NCI-H82 treated with DMSO at 0.1 percent for 48 hours (cell line): ENCODE measurements around the gene COBL.
A peak's percentile ranks its signal among the peaks of the same experiment; 100 is the strongest.

Source experiments
- DNase-seq: peaks from one replicate; lab custom pipeline; 2025; ENCODE audit not compliant: unreplicated experiment; lab: John Stamatoyannopoulos, UW

COBL gene, protein sequence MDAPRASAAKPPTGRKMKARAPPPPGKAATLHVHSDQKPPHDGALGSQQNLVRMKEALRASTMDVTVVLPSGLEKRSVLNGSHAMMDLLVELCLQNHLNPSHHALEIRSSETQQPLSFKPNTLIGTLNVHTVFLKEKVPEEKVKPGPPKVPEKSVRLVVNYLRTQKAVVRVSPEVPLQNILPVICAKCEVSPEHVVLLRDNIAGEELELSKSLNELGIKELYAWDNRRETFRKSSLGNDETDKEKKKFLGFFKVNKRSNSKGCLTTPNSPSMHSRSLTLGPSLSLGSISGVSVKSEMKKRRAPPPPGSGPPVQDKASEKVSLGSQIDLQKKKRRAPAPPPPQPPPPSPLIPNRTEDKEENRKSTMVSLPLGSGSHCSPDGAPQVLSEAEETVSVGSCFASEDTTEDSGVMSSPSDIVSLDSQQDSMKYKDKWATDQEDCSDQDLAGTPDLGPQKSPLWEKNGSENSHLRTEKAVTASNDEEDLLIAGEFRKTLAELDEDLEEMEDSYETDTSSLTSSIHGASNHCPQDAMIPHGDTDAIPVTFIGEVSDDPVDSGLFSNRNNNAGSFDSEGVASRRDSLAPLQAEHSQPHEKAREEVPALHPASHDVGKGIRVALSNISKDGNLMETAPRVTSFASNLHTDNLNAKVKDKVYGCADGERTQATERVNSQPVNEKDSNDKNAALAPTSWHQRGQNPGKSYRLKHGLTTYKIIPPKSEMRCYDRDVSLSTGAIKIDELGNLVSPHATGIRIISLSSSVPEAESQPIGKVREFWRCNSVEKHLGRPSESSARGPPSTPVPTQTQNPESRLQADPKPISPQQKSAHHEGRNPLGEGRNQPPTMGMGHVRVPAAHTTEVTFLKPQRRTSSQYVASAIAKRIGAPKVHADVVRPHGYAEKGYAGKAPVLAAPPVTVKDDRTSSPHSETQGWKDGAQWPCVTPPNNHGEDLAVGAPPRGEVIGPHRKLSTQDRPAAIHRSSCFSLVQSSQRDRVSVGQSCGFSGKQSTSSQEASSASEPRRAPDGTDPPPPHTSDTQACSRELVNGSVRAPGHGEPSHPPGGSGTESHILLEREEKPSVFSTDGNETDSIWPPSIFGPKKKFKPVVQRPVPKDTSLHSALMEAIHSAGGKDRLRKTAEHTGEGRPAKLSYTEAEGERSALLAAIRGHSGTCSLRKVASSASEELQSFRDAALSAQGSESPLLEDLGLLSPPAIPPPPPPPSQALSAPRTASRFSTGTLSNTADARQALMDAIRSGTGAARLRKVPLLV

DNA sequence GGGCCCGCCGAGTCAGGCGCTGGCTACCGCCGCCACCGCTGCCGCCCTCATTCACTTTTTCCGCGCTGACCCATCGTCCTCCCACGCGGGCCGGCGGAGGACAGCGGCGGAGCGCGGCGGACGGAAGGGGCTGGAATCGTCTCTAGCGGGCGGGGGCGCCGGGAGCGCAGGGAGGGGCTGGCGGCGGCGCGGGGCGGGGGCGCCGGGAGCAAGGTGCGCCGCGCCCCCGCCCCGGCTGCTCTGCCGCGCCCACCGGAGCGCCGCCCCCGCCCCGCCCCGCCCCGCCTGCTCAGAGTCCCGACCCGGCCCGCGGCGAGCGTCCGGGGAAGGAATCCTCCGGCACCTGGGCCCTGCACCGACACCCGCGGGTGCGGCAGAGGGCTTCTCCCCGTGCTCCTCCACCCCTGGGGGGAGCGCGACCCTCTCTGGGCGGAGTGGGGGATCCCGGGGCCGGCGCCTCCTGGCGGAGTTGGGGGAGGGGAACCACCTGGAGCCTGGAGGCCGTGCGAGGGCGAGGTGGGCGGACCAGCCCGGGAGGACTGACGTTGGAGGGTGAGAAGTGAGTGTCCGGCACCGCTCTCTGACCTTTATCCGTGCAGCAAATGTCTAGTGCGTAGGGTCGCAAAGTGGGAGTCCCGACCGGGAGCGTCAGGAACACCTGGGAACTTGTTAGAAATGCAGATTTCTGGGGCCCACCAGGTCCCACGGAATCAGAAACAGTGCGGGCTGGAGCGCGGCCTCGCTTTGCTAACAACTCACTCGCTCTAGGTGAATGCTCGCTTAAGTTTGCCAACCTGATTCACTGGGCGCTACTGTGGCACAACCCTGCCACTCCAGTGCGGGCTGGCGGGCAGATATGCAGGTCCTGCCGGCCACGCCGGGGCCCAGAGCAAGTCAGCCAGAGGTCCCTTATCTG, at the start of gene COBL:
Gene COBL (minus strand): TSS at position 144 of the 916 bp plus-strand sequence. CDS start 176 bp downstream, outside the sequence.
- DNase-seq: no peak

DNA sequence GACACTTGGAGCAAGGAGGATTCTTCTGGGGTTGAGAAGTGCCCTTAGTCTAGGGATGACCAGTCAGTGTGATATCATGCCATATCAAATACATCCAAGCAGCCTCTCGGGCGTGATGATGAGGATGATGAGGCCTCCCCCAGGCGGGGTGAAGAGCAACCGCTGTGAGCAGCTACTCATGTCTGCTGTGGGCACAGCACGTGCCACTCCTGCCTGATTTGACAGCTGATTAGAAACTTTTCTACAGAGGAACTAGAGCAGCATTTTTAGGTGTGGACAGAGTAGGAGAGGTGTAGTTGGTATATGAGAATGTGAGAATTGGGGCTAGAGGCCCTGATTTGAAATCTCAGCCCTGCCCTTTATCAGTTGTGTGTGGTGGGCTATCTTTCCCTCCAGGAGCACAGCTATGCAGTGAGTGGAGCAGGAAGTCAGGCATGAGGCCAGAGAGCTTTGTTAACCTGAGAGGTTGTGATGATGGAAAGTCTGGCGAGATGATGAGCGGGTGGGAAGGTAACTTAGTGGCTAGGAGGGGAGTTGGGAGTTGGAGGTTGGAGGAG, 49.6 kb upstream of the COBL start:
- DNase-seq: no peak

DNA sequence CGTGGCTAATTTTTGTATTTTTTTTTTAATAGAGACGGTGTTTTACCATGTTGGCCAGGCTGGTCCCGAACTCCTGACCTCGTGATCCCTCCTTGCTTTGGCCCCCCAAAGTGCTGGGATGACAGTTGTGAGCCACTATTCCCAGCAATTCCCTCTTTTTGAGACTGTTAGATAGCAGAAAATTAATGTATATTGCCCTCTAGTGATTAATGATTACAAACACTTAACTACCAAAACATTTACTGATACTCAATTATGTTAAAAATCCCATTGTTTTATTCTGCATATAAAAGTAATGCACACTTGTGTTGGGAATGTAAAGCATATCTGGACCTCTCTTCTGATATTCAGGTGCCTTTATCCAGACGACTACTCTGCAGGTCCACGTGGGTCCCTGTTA, 41.2 kb upstream of the COBL start:
- DNase-seq: no peak

DNA sequence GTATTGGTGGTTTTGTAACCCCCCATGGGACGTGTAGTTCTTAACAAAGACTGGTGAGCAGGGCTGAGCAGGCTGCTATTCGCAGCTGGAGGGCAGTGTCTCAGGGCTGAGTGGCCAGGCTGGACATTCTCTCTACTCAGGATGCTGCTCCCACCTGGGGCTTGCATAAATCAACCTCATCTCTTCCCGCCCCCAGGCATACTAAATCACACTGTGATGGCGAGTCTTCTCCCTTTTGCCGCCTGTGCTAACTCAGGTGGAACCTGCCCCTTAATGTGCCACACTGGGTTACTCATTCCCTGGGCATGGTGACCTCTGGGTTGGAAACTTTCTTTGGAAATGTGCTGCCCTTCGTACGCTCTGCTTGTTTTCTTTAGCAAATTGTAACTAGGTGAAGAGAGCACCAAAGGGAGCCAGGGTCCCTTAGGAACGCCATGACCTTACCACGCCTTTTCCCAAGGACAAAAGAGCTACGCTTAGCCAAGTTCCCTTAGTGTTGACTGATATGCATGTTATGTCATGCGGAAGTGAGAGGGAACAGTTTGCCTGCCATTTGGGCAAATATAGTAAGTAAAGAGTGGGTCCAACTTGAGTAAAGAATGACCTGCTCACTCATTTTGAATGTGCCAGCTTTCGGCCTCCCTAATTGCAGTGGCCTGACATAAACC, 40.4 kb upstream of the COBL start:
- DNase-seq: no peak

DNA sequence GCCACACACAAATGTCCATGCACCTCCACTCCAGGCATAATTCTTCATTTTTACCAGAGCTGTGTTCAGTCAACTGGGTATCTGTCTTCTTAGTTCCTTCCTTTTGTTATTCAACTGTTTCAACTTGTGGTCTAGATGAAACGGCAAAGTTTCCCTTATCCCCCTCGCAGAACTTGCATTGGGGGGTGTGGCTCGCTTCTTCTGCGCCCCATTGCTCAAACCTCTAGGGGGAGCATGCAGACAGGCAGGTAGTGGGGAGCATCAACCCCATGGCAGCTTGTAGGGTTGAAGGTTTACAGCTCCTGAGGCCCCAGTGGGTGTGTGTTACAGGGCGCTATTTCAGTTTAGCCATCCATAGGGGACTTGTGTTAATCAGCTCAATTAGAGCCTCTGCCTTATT, 38.3 kb upstream of the COBL start:
- DNase-seq: no peak

DNA sequence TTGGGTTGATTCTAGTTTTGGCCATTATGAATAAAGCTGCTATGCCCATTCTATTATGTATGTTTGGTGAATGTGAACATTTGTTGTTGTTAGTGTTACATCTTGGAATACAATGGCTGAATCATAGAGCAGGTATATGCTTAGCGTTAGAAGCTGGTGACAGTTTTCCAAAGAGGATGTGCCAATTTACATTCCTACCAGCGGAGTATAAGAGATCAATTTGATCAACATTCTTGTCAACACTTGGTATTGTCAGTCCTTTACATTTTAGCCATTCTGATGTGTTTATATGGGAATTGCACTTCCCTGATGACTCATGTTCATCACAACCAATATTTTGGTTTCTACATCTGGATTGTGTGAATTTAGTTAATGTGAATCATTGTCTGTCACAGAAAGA, 37.8 kb upstream of the COBL start:
- DNase-seq: no peak

DNA sequence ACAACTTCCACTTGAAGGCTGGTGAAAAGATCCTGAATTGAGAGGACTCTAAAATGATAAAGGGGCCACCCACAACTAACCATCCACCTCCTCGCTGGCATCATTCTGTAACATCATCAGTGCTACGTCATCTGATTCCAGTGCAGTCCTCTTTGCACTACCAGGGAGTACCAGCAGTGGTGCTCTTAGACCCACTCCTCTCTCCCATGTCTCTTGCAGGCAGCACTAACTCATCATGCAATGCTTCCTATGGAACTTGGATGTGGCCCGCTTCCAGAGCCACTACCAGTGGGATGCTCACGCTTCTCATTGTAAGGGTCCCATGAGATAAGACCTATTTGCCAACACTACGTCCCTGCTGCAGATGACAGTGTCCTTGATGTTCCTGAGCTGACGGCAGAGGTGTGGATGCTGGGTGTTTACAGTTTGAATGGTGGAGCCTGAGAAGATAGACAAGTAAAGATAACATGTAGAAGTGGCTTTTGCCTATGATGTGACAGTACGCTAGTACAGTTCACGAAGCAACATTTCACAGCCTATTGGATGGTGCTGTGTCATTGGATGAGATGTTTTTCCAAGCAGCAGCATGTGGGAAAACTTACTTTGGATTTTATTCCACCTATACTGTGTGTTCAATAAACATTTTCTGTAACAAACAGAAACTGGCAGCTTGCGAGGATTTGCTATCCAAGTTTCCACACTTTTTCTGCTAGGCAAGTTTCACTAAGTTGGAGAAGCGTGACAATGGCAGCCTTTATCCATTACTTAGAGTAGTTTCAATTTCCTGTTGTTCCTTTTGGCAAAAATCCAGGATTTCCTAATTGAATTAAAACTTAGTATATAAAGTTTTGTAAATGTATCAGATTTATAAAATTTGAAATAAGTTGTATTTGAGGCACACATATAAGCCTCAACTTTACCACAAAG, 35.8 kb upstream of the COBL start:
- no peak for DNase-seq

DNA sequence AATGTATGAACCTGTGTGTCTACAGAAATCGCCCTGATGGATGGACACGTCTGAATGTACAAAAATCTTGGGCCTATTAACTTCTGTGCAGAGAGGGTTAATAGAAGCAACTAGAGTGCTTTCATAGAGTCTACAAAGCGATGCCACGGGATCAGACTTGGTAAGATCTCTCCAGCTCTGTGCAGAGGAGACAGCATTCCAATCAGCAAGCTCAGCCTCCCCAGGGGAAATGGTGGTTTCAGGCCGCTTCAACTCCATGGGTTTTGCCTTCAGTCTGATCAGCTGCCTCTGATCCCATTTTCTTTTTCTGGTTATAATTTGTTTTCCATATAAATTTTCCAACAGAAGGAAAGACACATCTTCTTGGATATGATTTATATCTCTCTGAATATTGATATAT, 35.1 kb upstream of the COBL start:
- no peak for DNase-seq

DNA sequence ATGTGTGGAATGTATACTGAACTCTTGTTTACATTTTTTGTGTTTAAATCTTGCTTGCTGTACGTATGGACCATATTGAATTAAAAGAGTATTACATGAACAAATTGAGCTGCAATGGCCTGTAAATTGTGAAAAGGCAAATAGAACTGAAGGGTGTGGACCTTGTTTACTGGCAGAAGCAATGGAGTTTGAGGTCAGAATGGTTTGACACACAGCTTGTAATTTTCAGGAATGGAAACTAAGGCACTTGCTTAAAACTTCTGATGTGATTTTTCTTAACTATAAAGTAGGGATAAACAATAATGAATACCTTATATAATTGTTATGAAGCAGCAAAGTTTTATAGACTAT, 33.9 kb upstream of the COBL start:
- DNase-seq: no peak

DNA sequence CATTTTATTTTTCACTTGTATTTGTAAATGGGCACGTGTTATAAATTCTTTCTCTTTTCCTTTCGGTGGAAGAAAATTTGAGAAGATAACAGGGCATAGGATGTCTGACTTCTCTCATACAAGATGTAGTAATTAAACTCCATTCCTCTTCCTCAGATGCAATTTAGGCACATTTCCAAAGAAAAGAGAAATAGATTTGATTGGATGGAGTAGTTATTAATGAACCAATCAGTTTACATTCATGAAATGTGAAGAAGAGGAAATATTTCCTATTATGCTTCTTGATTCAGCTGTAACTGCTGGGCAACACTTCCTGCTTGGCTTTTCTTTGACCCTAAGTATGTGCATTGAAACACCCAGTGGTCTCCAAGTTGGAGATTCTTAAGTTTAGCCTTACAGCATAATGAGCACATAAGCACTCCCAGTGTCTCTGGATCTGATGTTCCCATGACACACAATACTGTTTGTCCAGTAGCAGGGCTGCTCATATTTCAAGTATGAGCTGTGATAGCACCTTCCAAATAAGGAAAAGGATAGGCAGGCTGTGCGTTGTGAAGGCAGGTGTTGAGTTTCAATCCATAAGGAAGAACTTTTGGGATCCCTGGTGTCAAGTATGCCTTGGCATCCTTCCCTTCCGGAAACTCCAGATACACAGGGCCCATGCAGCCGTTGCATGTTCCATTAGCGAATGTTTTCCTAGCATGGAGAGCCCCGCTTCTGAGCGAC, 33.4 kb upstream of the COBL start:
- no peak for DNase-seq

DNA sequence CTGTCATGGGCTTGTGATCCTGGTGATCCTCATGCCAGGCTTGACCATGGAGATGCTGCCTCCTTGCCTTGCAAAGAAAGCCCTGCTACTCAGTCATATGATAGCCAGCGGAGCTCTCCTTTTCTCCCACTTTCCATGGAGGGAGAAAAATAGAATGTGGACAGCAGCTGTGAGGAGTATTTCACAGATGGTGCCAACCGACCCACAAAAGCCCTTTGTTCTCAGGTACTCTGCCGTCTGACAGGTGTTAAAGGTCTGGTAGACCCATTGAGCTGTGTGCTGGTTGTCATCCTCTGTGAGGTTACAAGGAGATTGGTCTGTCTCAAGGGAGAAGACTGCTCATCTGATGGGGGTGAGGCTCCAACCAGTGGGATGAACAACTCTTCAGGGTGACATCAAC, 29.5 kb upstream of the COBL start:
- no peak for DNase-seq

DNA sequence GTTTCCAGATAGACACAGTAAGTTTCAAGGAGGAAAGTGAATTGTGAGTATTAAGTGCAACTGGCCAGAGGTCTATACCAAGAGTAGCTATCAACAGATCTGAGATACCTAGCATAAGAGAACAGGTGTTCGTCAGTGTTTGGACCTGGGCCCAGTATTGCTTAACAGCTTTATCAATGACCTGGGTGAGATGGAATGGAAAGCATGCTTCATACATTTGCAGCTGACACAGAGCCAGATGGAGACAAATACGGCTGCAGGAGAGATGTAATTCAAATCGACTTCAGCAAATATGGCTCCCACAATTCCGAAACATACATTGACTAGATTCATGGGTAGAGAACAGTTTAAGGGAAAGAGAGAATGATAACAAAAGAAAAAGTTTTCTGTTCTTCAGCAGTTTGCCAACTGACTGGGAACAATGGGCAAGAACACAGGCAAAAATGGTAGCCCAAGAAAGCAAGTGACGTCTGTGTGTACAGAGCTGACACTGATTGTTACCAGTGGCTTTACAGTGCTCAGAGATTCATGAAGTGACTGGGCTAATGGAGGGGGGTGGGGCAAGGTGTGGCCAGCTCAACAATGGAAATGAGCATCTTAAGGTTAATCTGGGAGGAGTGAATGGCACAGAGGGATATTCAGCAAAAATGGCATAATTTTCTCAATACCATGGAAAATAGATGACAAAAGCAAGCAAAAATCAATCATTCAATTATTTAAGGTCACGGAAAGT, 28.0 kb upstream of the COBL start:
- DNase-seq: no peak

DNA sequence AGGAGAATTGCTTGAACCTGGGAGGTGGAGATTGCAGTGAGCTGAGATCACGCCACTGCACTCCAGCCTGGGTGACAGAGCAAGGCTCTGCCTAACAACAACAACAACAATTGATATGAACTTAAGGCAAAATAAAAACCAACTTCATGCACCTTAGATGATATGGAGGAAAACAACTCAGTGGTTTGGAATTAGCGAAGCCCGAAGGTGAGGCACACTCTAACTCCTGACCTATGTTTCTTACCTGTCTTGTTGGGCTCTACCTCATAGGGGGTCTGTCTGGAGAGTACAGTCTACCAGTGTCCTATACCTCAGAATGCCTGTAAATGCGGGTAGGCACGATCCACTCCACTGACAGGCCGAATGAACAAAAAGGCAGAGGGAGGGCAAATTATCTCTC, 24.3 kb upstream of the COBL start:
- no peak for DNase-seq

DNA sequence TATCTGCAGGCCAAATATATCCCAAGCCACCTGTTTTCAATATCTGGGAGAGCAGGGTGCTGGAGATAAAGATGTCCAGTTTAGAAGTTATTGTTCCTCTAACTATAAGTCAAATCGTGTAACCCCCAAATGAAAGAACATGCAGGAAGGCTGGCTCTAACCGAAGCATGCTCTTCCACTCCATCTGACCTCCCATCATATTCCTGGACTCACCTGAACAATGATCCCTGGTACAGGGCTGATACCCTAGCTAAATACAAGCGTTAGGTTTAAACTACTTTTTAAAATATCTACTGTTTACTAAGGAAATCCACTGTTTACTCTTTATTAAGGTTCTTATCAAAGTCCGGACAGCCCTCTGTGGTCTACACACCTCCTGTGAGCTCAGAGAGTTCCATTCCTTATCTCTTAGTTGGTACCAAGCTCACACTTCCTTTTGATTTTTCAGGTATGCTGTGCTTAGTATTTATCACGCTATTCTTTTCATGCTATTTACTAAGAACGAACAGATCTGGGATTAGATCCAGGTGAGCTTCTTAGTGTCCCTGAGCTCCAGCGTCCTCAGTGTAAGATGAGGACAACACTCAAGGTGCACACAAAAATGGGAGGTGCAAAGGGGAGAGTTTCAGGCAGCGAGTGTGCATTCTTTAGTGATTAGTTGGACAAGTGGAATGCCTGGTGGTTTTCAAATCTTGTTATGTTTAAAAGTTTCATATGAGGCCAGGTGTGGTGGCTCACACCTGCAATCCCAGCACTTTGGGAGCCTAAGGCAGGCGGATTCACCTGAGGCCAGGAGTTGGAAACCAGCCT, 23.6 kb upstream of the COBL start:
- no peak for DNase-seq

DNA sequence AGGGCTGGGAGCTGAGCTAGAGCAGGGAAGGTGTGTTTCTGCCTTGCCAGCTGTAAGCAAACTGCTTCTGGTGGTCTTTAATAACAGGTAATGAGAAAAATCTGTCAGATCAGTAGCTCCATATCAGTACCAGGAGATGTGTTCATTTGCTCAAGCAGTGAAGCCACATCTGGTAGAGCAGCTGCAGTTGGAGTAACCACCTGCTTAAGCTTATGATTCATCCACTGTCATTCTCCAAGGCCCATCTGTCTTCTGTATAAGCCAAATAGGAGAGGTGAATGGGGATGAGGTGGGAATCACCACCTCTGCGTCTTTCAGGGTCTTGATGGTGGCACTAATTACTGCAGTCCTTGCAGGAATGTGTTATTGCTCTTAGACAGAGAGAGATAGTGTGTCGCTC, 18.4 kb upstream of the COBL start:
- peak; percentile 40 for DNase-seq

DNA sequence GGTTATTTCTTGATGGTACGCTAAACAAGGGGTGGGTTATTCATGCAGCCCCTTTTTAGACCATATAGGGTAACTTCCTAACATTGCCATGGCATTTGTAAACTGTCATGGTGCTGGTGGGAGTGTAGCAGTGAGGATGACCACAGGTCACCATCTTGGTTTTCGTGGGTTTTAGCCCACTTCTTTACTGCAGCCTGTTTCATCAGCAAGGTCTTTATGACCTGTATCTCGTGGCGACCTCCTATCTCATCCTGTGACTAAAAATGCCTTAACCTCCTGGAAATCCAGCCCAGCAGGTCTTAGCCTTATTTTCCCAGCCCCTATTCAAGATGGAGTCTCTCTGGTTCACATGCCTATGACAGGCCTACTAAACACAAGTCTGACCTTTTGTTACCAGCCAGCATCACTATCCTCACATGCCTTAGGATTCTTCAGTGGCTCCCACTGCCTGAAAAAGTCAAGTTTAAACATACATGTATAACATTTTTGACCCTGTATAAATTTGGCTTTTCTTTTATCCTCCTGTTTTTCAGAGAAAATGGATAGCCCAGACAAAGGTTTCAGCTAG, 13.2 kb upstream of the COBL start:
- no peak for DNase-seq
